Suppressor macrophage treated with lipopolysaccharide for 4 hours (primary cell): ENCODE results near the gene MTMR8.
"Not testable (repeated sequence)": the region's sequence is repeated elsewhere in the genome, so short reads cannot be mapped to it uniquely, and the experiment has no call there.

Experiments used
- DNase-seq: peaks from one replicate; pipeline ENCODE4 v3.0.0-alpha.2; 2020

MTMR8 gene

DNA sequence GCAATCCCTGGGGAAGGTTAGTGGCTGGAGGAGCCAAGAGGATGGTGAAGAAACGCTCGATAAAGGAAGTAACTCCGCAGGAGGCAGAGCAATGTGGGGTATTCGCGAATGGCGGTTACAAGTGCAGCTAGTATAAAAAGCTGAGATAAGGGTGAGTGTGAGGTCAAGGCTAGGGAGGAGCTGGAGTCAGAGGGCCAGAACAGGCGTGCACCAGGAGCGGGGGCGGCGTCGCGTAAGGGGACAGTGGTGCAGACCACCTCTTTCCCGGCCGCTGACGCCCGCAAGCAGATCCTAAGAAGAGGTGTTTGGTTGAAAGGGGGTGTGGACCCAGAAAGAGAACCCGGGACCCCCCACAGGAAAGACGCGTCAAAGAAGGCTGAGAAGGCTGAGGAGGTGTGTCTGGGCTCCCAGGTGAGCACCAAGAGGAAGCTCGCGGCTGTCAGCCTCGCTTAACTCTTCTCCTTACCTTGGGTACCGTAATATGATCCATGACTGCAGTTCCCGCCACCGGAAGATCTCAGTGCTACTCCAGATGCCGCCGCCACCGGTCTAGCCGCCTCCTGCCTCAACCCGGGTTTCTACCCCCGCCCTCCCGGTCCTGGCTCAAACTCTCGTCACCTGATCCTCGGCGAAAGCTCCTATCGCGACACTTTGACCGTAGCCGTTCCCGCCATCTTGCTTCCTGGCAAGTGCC is at the start of gene MTMR8:
MTMR8 (minus strand) TSS at position 579 of the 694 bp plus-strand sequence; CDS start at position 490, 89 bp downstream.
- DNase-seq = peak; percentile 59

DNA sequence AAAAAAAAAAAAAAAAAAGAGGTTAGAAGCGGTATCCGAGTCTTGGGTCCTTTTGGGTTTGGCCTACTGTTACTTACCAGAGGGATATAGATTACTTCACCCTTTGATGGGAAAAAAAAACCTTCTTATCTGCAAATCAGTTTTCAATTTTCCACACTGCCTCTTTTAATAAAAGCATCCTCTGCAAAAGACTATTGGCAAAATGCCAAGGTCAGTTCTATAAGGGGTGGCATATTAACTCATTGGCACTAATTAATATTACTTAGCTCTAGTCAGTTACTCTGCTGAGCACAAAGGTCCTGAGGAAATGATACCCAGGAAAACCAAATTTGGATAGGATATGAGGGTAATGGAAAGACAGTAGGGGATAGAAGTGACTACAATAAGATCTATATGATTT is 44.3 kb upstream of the MTMR8 start:
- no peak for DNase-seq

DNA sequence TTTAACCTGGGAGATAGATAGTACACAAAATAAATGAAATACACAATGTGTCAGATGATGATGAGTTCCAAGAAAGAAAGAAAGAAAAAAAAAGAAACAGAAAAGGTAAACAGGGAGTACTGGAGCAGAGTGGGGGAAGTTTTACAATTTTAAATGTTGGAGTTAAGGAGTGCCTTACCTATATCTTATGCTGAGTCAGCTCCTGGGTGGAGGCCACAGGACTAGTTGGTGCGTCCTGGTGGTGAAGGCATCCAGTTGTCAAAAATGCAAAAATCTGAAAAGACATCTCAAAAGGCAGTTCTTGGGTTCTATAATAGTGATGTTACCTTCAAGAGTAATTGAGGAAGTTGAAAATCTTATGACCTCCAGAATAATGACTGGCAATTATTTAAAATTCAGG is 42.4 kb upstream of the MTMR8 start:
- no peak for DNase-seq

DNA sequence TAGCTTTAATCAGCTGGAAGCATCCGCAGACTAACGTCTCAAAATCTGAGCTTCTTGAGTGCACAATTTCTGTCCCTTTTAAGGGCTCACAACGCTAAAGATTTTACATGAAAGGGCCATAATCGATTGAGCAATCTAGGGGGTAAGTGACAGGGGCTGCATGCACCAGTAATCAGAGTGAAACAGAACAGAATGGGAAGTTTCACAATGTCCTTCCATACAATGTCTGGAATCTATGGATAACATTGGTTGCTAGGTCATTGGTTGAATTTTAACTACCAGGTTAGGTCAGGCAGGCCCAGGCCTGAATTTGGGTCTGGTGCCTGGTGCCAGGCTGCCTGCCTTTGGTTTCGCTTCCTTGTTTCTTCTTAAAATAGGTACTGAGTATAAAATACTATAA is 42.0 kb upstream of the MTMR8 start:
- no peak for DNase-seq

DNA sequence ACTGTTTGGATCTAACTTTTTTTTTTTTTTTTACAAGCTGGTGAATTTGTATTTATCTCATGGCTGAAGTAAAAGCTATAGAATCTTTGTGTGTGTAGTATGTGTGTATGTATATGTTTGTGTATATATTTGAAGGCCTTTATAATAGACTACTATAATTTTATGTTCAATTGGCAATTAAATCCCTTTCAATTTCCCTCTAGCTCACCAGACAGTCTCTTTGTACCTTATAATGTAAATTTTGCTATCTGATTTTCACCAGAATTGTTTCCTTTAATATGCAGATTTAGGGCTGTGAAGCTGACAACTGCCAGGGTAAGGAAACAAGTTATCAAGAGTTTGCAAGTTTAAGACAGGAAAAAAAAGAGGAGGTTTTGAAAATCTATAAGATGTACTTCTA is 33.1 kb upstream of the MTMR8 start:
- DNase-seq = no peak

DNA sequence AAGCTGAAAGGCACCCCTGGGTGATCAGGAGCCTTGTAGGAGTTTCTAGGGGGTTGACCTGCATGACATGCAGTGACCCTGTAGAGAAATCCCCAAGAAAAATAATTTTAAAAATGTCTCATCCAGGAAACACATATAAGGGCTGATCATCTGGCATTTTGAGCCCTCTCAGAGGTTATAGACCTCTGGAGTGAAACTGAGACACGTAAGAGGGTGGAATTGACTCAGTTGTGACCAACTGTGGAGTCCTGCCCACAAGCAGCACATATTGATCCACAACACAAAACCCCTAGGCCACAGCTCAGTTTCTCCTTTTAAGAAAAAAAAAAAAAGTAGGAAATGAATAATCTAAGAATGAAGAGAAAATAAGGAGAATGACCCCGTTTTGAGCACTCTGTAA is 32.5 kb upstream of the MTMR8 start:
- DNase-seq = no peak

DNA sequence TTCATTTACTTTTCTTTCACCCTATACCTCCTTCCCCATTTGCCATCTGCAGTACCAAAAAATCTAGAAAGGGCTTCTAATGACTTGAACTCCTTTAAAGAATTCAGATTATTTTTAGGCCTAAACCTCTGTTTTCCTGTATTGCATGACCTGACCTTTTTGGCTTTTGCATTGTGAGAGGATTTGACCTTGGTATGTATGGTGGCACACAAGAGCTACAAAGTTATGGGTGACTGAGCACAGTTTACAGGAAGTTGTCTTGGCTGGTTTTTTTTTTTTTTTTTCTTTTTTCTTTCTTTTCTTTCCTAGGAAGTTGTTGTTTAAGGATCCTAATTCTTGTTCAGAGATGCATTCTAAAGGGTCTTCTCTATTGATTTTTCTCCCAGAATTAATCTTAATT is 32.0 kb upstream of the MTMR8 start:
- DNase-seq = no peak

DNA sequence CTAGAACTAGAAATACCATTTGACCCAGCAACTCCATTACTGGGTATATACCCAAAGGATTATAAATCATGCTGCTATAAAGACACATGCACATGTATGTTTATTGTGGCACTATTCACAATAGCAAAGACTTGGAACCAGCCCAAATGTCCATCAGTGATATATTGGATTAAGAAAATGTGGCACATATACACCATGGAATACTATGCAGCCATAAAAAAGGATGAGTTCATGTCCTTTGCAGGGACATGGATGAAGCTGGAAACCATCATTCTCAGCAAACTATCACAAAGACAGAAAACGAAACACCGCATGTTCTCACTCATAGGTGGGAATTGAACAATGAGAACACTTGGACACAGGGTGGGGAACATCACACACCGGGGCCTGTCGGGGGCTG is 14.5 kb upstream of the MTMR8 start:
- not testable (repeated sequence) for DNase-seq

DNA sequence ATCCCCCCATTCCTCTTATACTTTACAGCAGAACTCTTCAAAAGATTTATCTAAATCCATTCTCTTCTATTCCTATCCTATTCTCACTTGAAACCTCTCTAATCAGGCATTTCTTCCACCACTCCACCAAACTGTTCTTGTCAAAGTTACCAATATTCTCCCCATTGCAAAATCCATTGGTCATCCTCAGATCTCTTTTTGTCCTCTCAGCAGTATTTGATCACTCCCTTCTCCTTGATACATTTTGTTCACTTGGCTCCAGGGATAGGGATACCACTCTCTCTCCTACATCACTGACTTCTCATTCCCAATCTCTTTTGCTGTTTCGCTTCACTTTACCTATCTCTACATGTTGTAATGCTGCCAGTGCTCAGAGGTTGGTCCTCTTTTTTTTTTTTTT is 2.8 kb upstream of the MTMR8 start:
- no peak for DNase-seq

DNA sequence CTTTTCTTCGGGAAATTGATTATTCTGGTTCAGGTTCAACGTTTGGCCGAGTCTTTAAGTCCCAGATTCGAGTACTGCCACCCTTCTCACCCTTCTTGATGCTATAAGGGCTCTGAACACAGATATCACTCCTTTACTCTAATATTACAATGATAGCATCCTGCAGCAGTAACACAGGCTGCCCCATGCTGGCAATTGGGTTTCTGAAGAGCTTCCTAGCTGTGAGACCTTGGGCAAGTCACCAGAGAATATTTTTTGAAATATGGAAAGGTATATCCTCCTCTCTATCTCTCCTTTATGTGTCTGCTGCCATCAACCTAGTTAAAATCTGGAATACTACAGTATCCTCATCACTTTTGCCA is 297 bp upstream of the MTMR8 start:
- DNase-seq = no peak

DNA sequence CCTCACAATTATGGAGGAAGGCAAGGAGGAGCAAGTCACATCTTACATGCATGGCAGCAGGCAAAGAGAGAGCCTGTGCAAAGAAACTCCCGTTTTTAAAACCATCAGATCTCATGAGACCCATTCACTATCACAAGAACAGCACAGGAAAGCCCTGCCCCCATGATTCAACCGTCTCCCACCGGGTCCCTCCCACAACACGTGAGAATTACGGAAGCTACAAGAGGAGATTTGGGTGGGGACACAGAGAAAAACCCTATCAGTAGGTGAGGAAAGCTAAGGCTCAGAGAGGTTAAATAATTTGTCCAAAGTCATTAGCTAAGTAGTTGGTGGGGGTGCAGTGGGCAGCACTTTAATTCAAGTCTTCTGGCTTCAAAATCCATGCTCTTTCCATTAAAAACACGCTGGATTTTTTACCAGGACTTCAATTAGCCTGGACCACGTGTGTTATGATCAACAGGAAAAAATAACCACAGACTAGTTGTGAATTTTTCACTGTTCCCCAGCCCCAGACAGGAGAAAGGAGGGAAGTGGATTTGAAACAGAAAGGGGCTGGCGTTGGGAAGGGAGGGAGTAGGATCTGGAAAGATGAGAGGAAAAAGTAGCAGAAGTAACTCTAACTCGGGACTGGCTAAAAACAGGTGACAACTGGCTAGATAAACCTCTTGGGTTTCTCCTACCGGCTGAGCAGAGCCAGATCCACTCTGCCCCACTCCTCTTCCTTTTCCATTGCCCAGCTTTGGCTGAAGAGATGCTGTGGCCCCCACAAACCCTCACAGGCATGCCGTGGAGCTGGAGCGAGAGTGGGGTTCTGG is 986 bp downstream of the MTMR8 start:
- DNase-seq = no peak

DNA sequence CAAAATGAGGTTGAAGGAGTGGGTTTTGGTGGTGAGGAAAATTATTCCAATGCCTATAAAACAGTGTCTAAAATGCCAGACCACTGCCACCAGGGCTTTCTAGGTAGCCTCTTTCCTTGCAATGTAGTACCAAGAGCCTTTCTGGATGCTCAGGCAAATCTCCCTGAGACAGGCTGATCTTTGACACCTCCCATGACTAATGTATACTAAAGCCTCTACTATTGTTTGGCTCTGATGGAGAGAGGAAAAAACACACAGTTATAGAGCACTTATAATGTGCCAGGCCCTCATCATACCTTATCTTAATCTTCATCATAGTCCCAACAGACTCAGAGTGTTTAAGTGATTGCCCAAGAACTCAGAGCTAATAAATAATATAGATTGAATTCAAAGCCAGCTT is 5.8 kb downstream of the MTMR8 start:
- no peak for DNase-seq

DNA sequence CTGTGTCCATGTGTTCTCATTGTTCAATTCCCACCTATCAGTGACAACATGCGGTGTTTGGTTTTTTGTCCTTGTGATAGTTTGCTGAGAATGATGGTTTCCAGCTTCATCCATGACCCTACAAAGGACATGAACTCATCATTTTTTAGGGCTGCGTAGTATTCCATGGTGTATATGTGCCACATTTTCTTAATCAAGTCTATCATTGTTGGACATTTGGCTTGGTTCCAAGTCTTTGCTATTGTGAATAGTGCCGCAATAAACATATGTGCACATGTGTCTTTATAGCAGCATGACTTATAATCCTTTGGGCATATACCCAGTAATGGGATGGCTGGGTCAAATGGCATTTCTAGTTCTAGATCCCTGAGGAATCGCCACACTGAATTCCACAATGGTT is 14.5 kb downstream of the MTMR8 start:
- DNase-seq = not testable (repeated sequence)

DNA sequence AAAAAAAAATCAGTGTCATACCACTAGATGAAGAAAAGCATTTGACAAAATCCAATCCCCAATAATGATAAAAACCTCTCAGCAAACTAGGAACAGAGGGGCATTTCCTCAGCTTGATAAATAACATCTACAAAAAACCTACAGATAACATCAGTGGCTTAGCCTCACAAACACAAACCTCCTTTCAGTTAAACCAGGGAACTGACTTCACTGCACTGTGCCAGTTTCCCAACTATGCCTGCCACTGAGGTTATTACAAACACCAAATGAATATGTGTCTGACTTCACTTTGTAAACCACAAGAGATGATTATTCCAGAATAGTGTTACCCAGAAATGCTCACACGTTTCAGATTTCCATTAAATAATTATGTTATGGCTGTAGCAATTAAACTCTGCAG is 15.3 kb downstream of the MTMR8 start:
- DNase-seq = no peak

DNA sequence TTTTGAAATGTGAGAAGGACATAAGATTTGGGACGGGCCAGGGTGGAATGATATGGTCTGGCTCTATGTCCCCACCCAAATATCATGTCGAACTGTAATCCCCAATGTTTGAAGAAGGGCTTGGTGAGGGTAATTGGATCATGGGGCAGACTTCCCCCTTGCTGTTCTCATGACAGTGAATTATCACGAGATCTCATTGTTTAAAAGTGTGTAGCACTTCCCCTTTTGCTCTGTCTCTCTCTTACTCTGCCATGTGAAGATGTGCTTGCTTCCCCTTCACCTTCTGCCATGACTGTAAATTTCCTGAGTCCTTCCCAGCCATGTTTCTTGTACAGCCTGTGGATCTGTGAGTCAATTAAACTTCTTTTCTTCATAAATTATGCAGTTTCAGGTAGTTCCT is 17.5 kb downstream of the MTMR8 start:
- DNase-seq = no peak

DNA sequence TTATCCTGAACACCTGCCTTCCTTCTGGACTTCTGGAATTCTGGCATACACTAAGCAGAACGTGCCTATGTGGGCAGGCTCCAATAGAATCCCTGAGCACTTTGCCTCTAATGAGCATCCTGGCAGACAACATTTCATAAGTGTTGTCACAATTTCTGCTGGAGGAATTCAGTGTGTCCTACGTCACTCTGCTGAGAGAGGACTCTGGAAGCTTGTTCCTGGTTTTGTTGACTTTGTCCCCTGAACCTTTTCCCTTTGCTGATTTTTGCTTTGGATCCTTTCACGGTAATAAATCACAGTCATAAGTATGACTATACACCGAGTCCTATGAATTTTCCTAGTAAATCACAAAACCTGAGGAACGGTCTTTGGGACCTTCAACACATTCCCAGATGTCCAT is 43.2 kb downstream of the MTMR8 start:
- DNase-seq = no peak

DNA sequence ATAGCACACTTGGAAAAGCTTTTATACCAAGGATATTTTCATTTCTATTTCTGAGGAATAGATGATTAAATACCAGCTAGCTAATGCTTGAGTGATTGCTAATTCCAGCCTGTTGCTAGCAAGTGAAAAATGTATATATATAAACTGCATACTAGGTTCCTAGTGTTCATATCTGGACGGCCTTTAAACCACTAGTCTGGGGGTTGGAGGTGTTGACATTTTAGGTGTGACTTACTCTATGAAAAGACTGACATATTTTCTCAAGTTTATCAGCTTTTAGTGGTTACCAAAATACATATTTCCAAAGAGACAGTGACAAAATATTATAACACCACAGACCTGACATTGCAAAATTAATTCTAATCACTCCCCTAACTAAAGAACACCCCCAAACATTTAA is 44.7 kb downstream of the MTMR8 start:
- DNase-seq = no peak

DNA sequence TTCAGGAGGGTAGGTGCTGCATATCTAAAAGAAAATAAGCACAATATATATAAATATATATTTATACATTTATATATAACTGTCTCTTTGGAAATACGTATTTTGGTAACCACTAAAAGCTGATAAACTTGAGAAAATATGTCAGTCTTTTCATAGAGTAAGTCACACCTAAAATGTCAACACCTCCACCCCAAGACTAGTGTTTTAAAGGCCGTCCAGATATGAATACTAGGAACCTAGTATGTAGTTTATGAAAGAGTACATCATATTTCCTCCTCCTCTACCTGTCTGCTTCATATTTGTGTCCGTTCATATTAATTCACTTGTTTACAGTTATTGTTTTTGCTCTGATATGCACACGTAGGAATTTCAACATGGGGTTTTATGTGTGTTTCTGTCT is 45.2 kb downstream of the MTMR8 start:
- DNase-seq = no peak

DNA sequence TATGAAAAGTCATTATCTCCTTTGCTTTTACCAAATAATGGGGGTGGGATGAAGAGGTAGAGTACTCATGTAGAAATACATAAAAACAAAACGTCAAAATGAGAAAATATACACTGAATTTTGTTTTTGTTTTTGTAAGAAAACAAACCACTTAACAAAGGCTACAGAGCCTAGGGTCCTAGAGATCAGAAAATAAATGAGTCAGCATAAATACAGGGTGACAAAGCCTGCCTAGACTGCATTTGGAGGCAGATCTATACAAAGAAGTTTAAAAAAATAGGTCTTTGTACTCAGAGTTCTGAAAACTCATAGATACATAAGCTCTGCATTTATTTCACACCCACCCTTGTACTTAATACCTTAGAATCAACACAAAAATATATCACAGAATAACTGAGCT is 52.4 kb downstream of the MTMR8 start:
- DNase-seq = no peak

DNA sequence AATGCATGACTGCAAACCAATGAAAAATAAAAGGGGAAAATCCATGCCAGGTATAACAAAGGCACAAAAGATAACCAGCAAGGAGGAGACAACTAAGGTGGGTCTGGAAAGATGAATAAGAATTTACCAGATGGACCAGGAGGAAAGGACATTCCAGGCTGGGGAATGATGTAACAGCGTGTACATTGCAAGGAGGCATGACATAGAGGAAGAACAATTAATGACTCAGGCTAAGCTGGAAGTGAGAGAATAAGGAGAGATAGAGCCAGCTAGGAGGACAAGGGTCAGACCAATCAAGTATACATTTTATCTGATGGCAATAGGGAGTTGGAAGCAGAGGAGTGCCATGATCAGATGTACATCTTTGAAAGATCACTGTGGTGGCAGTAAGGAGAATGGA is 57.0 kb downstream of the MTMR8 start:
- no peak for DNase-seq

DNA sequence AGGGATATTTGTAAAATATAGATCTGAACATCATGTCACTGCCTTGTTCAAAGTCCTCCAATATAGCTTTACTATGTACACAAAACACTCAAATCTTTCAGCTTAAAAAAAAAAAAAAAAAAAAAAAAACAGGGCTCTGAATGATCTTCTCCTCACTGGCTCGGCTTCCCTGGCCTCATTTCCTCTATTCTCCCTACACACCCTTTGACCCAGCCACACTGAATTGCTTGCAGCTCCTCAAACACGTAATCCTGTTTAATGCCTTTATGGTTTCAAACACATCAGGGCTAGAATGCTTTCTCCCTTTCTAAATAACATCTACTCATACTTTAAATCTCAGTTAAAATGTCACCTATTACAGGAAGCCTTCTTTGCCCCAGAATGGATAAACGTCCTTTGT is 60.8 kb downstream of the MTMR8 start:
- no peak for DNase-seq

DNA sequence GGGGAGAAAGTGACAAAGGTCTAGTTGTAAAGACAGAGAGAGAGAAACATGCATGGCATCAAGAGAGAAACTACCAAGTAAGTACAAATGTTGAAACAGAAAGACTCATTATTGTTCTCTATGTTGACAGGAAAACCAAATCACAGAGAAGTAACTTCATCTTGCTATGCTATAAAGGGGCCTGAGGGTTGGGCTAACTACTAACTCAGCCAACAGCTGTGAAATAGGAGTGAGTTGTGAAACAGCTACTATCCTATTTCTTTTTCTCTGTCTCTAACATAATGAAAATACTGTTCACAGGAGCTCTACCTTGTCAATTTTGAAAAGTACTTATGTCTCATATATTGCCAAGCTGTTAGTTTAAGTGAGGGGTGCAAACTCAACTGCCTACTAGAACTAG is 65.0 kb downstream of the MTMR8 start:
- DNase-seq = no peak

DNA sequence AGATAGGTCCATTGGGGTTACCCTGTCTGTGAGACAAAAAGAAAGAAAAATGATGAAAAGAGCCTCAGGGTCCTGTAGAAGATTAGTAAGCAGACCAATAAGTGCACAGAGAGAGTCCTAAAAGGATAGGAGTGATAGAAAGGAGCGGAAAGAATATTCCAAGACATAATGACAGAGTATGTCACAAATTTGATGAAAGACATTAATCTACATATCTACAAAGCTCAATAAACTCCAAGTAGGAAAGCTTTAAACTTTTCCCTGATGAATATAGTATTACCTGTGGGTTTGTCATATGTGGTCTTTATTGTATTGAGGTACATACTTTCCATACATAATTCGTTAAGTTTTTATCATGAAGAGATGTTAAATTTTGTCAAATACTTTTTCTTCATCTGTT is 73.7 kb downstream of the MTMR8 start:
- DNase-seq = no peak

DNA sequence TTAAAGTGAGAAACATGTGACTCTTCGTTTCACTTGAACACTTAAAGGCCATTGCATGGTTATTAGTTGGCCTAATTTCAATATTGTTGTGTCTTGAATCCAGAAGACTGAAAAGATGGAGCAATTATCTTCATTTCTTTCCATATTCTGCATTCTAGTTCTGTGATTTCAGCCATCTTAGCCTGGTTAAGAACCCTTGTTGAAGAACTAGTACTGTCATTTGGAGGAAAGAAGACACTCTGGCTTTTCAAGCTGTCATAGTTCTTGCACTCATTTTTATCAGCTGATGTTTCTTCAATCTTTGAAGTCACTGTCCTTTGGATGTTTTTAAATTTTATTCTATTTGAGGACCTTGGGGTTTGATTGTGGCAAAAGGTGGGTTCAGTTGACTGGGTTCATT is 81.6 kb downstream of the MTMR8 start:
- DNase-seq = no peak

DNA sequence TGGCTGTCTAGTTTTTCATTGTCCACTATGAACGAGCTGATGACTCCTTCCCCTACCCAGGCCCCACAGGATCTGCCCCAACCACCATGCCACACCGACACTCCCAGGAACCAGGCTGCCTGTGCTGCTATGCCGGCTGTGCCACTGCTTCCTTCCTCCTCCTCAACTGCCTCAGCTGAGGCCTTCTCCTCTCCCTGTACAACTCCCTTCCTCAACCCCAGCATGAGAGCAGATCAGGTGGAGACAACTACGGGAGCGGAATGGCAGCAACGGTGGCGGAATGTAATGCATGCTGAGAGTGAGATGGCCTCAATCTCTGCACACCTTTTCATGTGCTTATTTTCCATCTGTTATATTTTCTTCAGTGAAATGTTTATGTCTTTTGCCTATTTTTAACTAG is 88.5 kb downstream of the MTMR8 start:
- no peak for DNase-seq
